ENCODE measurements around the gene SPSB4. TPM values are rescaled to one million over a fixed set of nuclear protein-coding genes. Genes with fewer than 3 reads are reported as not detected.

SPSB4 gene
- total and polyA plus RNA-seq, 10 donors: 0.87 to 10.7 (median 5.9) TPM

DNA sequence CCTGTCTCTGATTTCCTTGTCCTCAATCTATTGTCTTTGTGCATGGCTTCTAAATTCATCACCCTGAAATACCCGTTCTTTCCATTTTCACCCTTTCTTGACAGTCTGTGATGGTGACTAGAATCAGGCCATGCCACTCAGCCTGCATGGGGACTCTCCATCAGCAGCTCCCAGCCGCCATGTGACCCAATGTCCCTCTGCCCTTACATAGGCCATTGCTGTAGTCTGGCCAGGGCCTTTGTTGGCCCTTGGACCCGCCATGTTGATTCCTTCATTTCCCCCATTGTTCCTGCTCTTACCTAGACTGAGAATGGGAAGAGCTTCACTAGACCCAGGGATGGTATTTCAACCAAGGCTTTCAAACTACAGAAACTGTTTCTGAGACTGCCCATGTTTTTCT lies 45.8 kb downstream of the SPSB4 start:
- Histone ChIP-seq H3K36me3 (no peaks in the 10 kb centered on the region), H3K27me3 (replicated peaks in 1 of 7) (no peaks in the 10 kb centered on the region), H3K27ac (no peak overlapping the region), H3K4me1 (no peaks in the 10 kb centered on the region), H3K4me3 (no peak overlapping the region), H3K9me3 (peaks cover 0 to 5% (median 0%) of the 10 kb centered on the region in 8 donors)
- intact Hi-C loops (cut with DNase I; ENCODE audit: low total_unique reads): no loop called here
- WGBS, 5 donors: 88 to 95% (median 94%) methylated on average over 3 of the region's 3 CpGs
- DNase-seq: no peak
- no peak for TF ChIP-seq POLR2AphosphoS5 (IDR thresholded peaks at IDR 0.05)
- TF ChIP-seq, protein P1, sequence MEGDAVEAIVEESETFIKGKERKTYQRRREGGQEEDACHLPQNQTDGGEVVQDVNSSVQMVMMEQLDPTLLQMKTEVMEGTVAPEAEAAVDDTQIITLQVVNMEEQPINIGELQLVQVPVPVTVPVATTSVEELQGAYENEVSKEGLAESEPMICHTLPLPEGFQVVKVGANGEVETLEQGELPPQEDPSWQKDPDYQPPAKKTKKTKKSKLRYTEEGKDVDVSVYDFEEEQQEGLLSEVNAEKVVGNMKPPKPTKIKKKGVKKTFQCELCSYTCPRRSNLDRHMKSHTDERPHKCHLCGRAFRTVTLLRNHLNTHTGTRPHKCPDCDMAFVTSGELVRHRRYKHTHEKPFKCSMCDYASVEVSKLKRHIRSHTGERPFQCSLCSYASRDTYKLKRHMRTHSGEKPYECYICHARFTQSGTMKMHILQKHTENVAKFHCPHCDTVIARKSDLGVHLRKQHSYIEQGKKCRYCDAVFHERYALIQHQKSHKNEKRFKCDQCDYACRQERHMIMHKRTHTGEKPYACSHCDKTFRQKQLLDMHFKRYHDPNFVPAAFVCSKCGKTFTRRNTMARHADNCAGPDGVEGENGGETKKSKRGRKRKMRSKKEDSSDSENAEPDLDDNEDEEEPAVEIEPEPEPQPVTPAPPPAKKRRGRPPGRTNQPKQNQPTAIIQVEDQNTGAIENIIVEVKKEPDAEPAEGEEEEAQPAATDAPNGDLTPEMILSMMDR (IDR thresholded peaks at IDR 0.05 in 8 of 11, conservative IDR thresholded peaks at IDR 0.05 in 3 of 11): no peak
- no peak for TF ChIP-seq POLR2A (IDR thresholded peaks at IDR 0.05)

DNA sequence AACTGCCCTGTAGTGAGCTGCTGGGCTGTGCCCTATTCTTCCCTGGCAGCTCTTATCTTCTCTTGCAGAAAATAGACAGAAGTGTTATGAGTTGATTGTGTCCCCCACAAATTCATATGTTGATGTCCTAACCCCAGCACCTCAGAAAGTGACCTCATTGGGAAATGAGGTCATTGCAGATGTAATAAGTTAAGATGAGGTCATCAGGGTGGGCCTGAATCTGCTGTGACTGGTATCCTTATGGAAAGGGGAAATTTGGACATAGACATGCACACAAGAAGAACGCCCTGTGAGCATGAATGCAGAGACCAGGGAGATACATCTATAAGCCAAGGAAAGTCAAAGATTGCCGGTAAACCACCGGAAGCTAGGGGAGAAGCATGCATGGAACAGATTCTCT lies 49.0 kb downstream of the SPSB4 start:
- Histone ChIP-seq H3K27me3 (replicated peaks in 1 of 7) (no peaks in the 10 kb centered on the region), H3K4me1 (no peaks in the 10 kb centered on the region), H3K9me3 (peaks cover 0 to 5% (median 0%) of the 10 kb centered on the region in 8 donors), H3K4me3 (no peak overlapping the region), H3K36me3 (no peaks in the 10 kb centered on the region), H3K27ac (no peak overlapping the region)
- TF ChIP-seq, protein P1 (IDR thresholded peaks at IDR 0.05 in 8 of 11, conservative IDR thresholded peaks at IDR 0.05 in 3 of 11): no peak
- TF ChIP-seq POLR2A (IDR thresholded peaks at IDR 0.05) (no peak), POLR2AphosphoS5 (IDR thresholded peaks at IDR 0.05) (no peak)
- 84 to 96% (median 93%) methylated on average over 3 of the region's 3 CpGs for WGBS, 5 donors
- intact Hi-C loops (cut with DNase I; ENCODE audit: low total_unique reads): no loop called here
- DNase-seq: no peak

DNA sequence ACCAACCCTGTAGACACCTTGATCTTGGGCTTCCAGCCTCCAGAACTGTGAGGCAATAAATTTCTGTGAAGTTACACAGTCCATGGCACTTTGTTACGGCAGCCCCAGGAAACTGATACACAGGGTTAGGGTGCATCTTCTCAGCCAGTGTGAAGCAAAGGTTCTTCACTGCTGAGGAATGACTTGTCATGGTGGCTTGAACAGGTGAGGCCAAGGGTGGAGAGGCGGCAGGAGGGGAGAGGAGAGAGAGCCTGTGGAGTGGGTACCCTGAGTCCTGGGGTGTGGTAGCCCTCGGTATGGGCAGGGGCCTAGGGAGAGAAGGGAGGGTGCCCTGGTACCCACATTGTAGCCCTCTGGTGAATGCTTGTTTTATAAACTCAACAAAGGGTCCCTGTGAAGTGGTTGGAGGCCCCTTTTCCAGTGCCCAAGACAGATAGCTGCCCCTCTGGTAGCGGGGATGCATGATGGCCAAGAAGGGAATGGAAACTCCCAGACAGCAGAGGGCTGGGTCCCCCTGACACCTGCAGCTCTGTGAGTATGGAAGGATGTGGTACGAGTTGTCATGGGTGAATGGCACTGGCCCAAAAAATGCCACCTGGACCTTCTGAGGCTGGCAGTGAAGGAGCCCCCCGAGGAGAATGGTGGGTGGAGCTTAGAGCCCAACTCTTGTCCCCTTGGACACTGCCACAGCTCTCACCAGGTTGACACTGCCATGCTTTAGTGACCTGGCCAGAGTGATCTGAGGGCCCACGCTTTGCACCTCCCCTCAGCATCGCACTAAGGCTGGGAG lies 49.6 kb downstream of the SPSB4 start:
- 74 to 91% (median 84%) methylated on average over 8 of the region's 8 CpGs for WGBS, 5 donors
- no peak for DNase-seq
- no peaks in the 10 kb centered on the region for H3K4me1 ChIP-seq

DNA sequence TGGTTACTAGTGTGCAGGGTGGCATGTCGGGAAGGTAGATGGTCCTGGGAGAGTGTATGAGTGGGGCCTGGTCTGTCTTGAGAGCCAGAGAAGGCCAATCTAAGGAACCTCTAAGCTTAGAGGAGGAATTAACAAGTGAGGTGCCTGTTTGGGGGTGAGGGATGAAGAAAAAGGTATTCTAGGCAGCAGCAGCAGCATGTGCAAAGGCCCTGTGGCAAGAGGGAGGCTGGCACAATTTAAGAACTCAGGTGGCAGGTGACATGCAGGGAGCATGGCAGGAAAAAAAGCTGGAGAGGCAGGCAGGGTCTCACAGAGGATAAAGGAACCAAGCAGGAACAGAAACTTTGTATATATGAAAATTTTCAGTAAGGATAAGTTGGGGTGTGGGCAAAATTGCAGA lies 51.2 kb downstream of the SPSB4 start:
- Histone ChIP-seq H3K27me3 (replicated peaks in 1 of 7) (no peaks in the 10 kb centered on the region), H3K27ac (no peak overlapping the region), H3K36me3 (no peaks in the 10 kb centered on the region), H3K9me3 (peaks cover 0 to 5% (median 0%) of the 10 kb centered on the region in 8 donors), H3K4me3 (no peak overlapping the region), H3K4me1 (no peaks in the 10 kb centered on the region)
- intact Hi-C loops (cut with DNase I; ENCODE audit: low total_unique reads): no loop called here
- TF ChIP-seq POLR2AphosphoS5 (IDR thresholded peaks at IDR 0.05): no peak
- TF ChIP-seq, protein P1 (IDR thresholded peaks at IDR 0.05 in 8 of 11, conservative IDR thresholded peaks at IDR 0.05 in 3 of 11): no peak
- TF ChIP-seq POLR2A (IDR thresholded peaks at IDR 0.05): no peak
- DNase-seq: no peak
- WGBS, 5 donors: 84 to 100% (median 96%) methylated on average over 1 of the region's 1 CpG

More for the DNA sequence above, 49.6 kb downstream of the SPSB4 start:
- H3K4me3 ChIP-seq: no peak overlapping the region
- H3K9me3 ChIP-seq: peaks cover 0 to 5% (median 0%) of the 10 kb centered on the region in 8 donors
- no peak for TF ChIP-seq POLR2AphosphoS5 (IDR thresholded peaks at IDR 0.05)
- intact Hi-C loops (cut with DNase I; ENCODE audit: low total_unique reads): no loop called here
- H3K36me3 ChIP-seq: no peaks in the 10 kb centered on the region
- no peak overlapping the region for H3K27ac ChIP-seq
- H3K27me3 ChIP-seq (replicated peaks in 1 of 7): no peaks in the 10 kb centered on the region
